ENCODE results near the gene FAM184A.
"Not testable (repeated sequence)": the region's sequence is repeated elsewhere in the genome, so short reads cannot be mapped to it uniquely, and the experiment has no call there.

FAM184A gene

GRCh38 chr6:119012521-119012920, 65.9 kb downstream of the FAM184A start:
- no peak overlapping the region for H3K4me3 ChIP-seq (ENCODE audit: low read depth, low read length)
- TF ChIP-seq CTCF (IDR thresholded peaks at IDR 0.05; ENCODE audit: low read depth, low read length) = no peak
- no peak for DNase-seq (ENCODE audit: low read depth, low spot score)
- in situ Hi-C loops (cut with HindIII; ENCODE audit: low sequenced_read_pairs) = no loop called here

- H3K4me3 ChIP-seq (ENCODE audit: low read depth, low read length); DNase-seq (ENCODE audit: low read depth, low spot score); in situ Hi-C loops (cut with HindIII; ENCODE audit: low sequenced_read_pairs): not testable (repeated sequence)
These were observed 69.2 kb downstream of the FAM184A start for GRCh38 chr6:119009266-119009665.

GRCh38 chr6:119006974-119007373, 71.5 kb downstream of the FAM184A start:
- DNase-seq (ENCODE audit: low read depth, low spot score) = no peak
- in situ Hi-C loops (cut with HindIII; ENCODE audit: low sequenced_read_pairs) = no loop called here
- H3K4me3 ChIP-seq (ENCODE audit: low read depth, low read length) = no peak overlapping the region
- TF ChIP-seq CTCF (IDR thresholded peaks at IDR 0.05; ENCODE audit: low read depth, low read length) = no peak

- in situ Hi-C loops (cut with HindIII; ENCODE audit: low sequenced_read_pairs) = no loop called here
- no peak overlapping the region for H3K4me3 ChIP-seq (ENCODE audit: low read depth, low read length)
- no peak for TF ChIP-seq CTCF (IDR thresholded peaks at IDR 0.05; ENCODE audit: low read depth, low read length)
- no peak for DNase-seq (ENCODE audit: low read depth, low spot score)
These were observed 76.4 kb downstream of the FAM184A start for GRCh38 chr6:119002069-119002468.

- no peak for TF ChIP-seq CTCF (IDR thresholded peaks at IDR 0.05; ENCODE audit: low read depth, low read length)
- no peak overlapping the region for H3K4me3 ChIP-seq (ENCODE audit: low read depth, low read length)
- in situ Hi-C loops (cut with HindIII; ENCODE audit: low sequenced_read_pairs) = no loop called here
- DNase-seq (ENCODE audit: low read depth, low spot score) = no peak
These were observed 78.9 kb downstream of the FAM184A start for GRCh38 chr6:118999494-119000040.

- in situ Hi-C loops (cut with HindIII; ENCODE audit: low sequenced_read_pairs); DNase-seq (ENCODE audit: low read depth, low spot score); H3K4me3 ChIP-seq (ENCODE audit: low read depth, low read length): not testable (repeated sequence)
These were observed 81.0 kb downstream of the FAM184A start for GRCh38 chr6:118997426-118997825.

GRCh38 chr6:118996289-118996820, 82.1 kb downstream of the FAM184A start:
- in situ Hi-C loops (cut with HindIII; ENCODE audit: low sequenced_read_pairs) = no loop called here

More at GRCh38 chr6:118996289-118996820, 82.1 kb downstream of the FAM184A start:
- no peak overlapping the region for H3K4me3 ChIP-seq (ENCODE audit: low read depth, low read length)
- no peak for DNase-seq (ENCODE audit: low read depth, low spot score)
- TF ChIP-seq CTCF (IDR thresholded peaks at IDR 0.05; ENCODE audit: low read depth, low read length) = no peak
